ENCODE results near the gene FRS2.

The FRS2 gene

GRCh38 chr12:69533844-69534243, 63.7 kb downstream of the FRS2 start:
- no peak for DNase-seq (ENCODE audit: low spot score)

GRCh38 chr12:69534389-69534822, 64.2 kb downstream of the FRS2 start:
- DNase-seq (ENCODE audit: low spot score), result peak; percentile 50

- no peak for DNase-seq (ENCODE audit: low spot score)
Observed at GRCh38 chr12:69540987-69541386, 70.8 kb downstream of the FRS2 start.

GRCh38 chr12:69544087-69544486, 73.9 kb downstream of the FRS2 start:
- DNase-seq (ENCODE audit: low spot score), result no peak

- no peak for DNase-seq (ENCODE audit: low spot score)
Observed at GRCh38 chr12:69545081-69545480, 74.9 kb downstream of the FRS2 start.

- DNase-seq (ENCODE audit: low spot score), result no peak
Observed at GRCh38 chr12:69546693-69547438, 76.7 kb downstream of the FRS2 start.

GRCh38 chr12:69548687-69549086, 78.5 kb downstream of the FRS2 start:
- DNase-seq (ENCODE audit: low spot score), result no peak

- no peak for DNase-seq (ENCODE audit: low spot score)
Observed at GRCh38 chr12:69550569-69551350, 80.6 kb downstream of the FRS2 start.

GRCh38 chr12:69553628-69554248, 83.5 kb downstream of the FRS2 start:
- DNase-seq (ENCODE audit: low spot score), result no peak

GRCh38 chr12:69555461-69555860, 85.3 kb downstream of the FRS2 start:
- DNase-seq (ENCODE audit: low spot score), result peak; percentile 19

GRCh38 chr12:69556383-69556782, 86.2 kb downstream of the FRS2 start:
- no peak for DNase-seq (ENCODE audit: low spot score)

GRCh38 chr12:69563166-69563762, 93.1 kb downstream of the FRS2 start:
- no peak for DNase-seq (ENCODE audit: low spot score)

- DNase-seq (ENCODE audit: low spot score), result no peak
Observed at GRCh38 chr12:69566603-69567002, 96.4 kb downstream of the FRS2 start.

- no peak for DNase-seq (ENCODE audit: low spot score)
Observed at GRCh38 chr12:69569236-69569635, 99.0 kb downstream of the FRS2 start.

- DNase-seq (ENCODE audit: low spot score), result no peak
Observed at GRCh38 chr12:69570000-69570516, 99.9 kb downstream of the FRS2 start.

- peak; percentile 47 for DNase-seq (ENCODE audit: low spot score)
Observed at GRCh38 chr12:69570545-69571399, 100.6 kb downstream of the FRS2 start.

- no peak for DNase-seq (ENCODE audit: low spot score)
Observed at GRCh38 chr12:69575346-69575745, 105.2 kb downstream of the FRS2 start.

GRCh38 chr12:69578283-69578682, 108.1 kb downstream of the FRS2 start:
- no peak for DNase-seq (ENCODE audit: low spot score)

GRCh38 chr12:69579029-69579428, 108.8 kb downstream of the FRS2 start:
- DNase-seq (ENCODE audit: low spot score), result no peak

- no peak for DNase-seq (ENCODE audit: low spot score)
Observed at GRCh38 chr12:69580074-69580473, 109.9 kb downstream of the FRS2 start.

- peak; percentile 8 for DNase-seq (ENCODE audit: low spot score)
Observed at GRCh38 chr12:69583203-69583602, 113.0 kb downstream of the FRS2 start.

All from SW480 (cell line).